Osteocyte (in vitro differentiated cells): ENCODE data around the gene ZBTB18. TPM values are rescaled to one million over a fixed set of nuclear protein-coding genes. Genes with fewer than 3 reads are reported as not detected.

Experiments used
- DNase-seq: peaks from one replicate; pipeline ENCODE4 v3.0.0; 2021; ENCODE audit warnings: mixed read lengths; ENCODE audit not compliant: unreplicated experiment; ENCODE audit errors: extremely low spot score
- H3K27ac Mint-ChIP-seq: one replicate; pipeline ENCODE4 v1.8.0; 2021; ENCODE audit warnings: mild to moderate bottlenecking, mixed read lengths; ENCODE audit not compliant: unreplicated experiment
- H3K27me3 Mint-ChIP-seq: one replicate; pipeline ENCODE4 v1.8.0; 2021; ENCODE audit warnings: mixed read lengths; ENCODE audit not compliant: unreplicated experiment
- H3K36me3 Mint-ChIP-seq: one replicate; pipeline ENCODE4 v1.8.0; 2021; ENCODE audit warnings: mixed read lengths; ENCODE audit not compliant: unreplicated experiment
- H3K4me1 Mint-ChIP-seq: one replicate; pipeline ENCODE4 v1.8.0; 2021; ENCODE audit warnings: mixed read lengths; ENCODE audit not compliant: unreplicated experiment
- H3K4me3 Mint-ChIP-seq: one replicate; pipeline ENCODE4 v1.8.0; 2021; ENCODE audit warnings: mild to moderate bottlenecking, moderate library complexity, mixed read lengths; ENCODE audit not compliant: unreplicated experiment
- H3K9me3 Mint-ChIP-seq: one replicate; pipeline ENCODE4 v1.8.0; 2021; ENCODE audit warnings: mixed read lengths; ENCODE audit not compliant: unreplicated experiment
- CTCF ChIP-seq: fragments of 200-600 bp; sonication (generic); IDR thresholded peaks from 2 replicates; pipeline ENCODE4 v1.5.0; 2021; ENCODE audit warnings: antibody characterized with exemption, mild to moderate bottlenecking, moderate library complexity
- long read RNA-seq: library from polyadenylated mRNA; unstranded; transcript quantifications from one replicate; pipeline ENCODE4 v2.0.0, GENCODE V29; 2021
- total RNA-seq: library from RNA; stranded (reverse); gene quantifications from 2 replicates; pipeline ENCODE4 v1.2.1, GENCODE V29; 2021

Gene ZBTB18
- 23.0 and 24.2 TPM in 2 replicates for total RNA-seq
- long read RNA-seq = 0 reads

DNA sequence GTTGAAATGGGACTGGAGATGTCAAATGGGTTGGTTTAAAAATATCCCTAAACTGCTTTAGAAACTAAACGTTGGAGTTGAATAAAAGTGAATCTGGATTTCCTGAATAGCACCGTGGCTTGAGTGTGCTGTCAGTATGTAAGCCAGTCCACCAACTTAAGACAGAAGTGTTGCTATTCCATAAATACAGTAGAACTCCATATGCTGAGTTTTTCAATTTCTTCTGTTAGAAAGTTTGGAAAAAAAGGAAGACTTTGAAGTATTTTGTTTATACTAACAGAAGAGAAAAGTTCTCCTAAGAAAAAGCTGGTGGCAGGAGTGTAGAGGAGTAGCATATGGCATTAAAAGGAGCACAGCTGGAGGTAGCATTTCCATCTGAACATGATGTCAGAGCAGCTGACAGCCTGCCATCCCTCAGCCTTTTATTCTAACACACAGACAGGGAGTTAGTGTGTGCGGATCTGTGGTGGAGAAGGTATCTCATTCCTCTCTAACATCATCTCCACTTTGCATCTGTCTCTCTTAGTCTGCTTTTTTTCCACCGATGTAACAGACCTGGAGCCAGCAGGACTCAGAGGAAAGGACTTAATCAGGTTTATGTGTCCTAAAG lies at the start of gene ZBTB18:
Gene ZBTB18 (plus strand): TSS at position 449 of the 610 bp plus-strand sequence. CDS start 149 bp downstream, at position 598.
- Mint-ChIP-seq H3K4me1 (peaks cover 30% of the 10 kb centered on the region), H3K9me3 (no peaks in the 10 kb centered on the region), H3K36me3 (peaks cover 4% of the 10 kb centered on the region), H3K4me3 (no peak within 1 kb of the TSS), H3K27me3 (no peaks in the 10 kb centered on the region), H3K27ac (no peak within 1 kb of the TSS)
- TF ChIP-seq CTCF = no peak
- DNase-seq = no peak

DNA sequence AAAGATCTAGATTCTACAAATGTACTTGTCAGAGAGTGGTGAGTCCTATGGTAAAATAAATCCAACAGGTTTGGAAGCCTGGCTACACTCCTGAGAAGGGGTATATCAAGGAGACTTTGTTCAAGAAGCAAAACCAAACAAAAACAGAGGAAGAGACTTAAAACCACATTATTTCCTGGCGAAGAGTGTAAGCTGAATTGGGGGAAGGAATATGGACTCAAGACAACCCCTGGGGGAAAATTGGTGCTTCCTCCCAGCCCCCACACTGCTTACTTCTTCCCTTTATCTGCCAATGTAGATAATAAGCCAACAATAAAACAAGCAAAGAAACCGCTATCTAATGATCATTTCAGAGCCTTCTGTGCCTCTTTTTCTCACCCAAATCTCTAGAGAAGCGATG lies 48.4 kb upstream of the ZBTB18 start:
- no peaks in the 10 kb centered on the region for H3K9me3 Mint-ChIP-seq
- no peaks in the 10 kb centered on the region for H3K36me3 Mint-ChIP-seq
- no peak for DNase-seq
- no peak for TF ChIP-seq CTCF
- no peaks in the 10 kb centered on the region for H3K27me3 Mint-ChIP-seq
- no peak overlapping the region for H3K27ac Mint-ChIP-seq
- no peak overlapping the region for H3K4me3 Mint-ChIP-seq
- peaks cover 5% of the 10 kb centered on the region for H3K4me1 Mint-ChIP-seq

- Mint-ChIP-seq H3K27me3 (no peaks in the 10 kb centered on the region), H3K4me3 (no peak overlapping the region), H3K4me1 (peaks cover 8% of the 10 kb centered on the region), H3K9me3 (no peaks in the 10 kb centered on the region), H3K27ac (no peak overlapping the region), H3K36me3 (no peaks in the 10 kb centered on the region)
- no peak for DNase-seq
- no peak for TF ChIP-seq CTCF
Observed at GRCh38 chr1:244005455-244005854, 45.6 kb upstream of the ZBTB18 start.

- Mint-ChIP-seq H3K4me3 (no peak overlapping the region), H3K27me3 (no peaks in the 10 kb centered on the region), H3K27ac (no peak overlapping the region), H3K9me3 (no peaks in the 10 kb centered on the region), H3K36me3 (no peaks in the 10 kb centered on the region), H3K4me1 (peaks cover 17% of the 10 kb centered on the region)
- no peak for TF ChIP-seq CTCF
- no peak for DNase-seq
Observed at GRCh38 chr1:244006381-244006901, 44.6 kb upstream of the ZBTB18 start.

DNA sequence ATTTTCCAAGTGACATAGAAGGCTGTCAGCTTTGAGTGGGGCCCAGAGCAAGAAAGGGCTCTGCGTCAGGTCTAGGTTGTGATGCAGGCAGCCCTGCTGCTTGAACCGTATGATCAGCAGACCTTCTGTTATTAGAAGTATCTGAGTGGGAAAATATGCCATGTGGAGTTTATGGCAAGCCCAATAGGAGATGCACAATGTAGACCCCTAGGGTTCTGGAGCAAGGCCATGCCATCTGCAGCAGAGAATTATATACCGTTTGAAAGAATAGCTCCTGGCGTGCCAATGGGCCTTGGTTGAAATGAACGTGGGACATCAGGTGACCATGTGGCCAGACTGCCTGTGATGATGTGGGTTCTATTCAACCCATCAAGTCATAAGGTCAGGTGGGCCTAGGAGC lies 44.1 kb upstream of the ZBTB18 start:
- DNase-seq = no peak
- H3K36me3 Mint-ChIP-seq = no peaks in the 10 kb centered on the region
- no peaks in the 10 kb centered on the region for H3K27me3 Mint-ChIP-seq
- no peak for TF ChIP-seq CTCF
- no peak overlapping the region for H3K27ac Mint-ChIP-seq
- peaks cover 19% of the 10 kb centered on the region for H3K4me1 Mint-ChIP-seq
- no peak overlapping the region for H3K4me3 Mint-ChIP-seq
- no peaks in the 10 kb centered on the region for H3K9me3 Mint-ChIP-seq
